GM18507 (cell line): Measurements from ENCODE around the gene LRP8.

Experiments
- DNase-seq: peaks from one replicate; pipeline ENCODE4 v3.0.0; 2011; ENCODE audit warnings: low read depth; ENCODE audit not compliant: insufficient read length; ENCODE audit errors: extremely low spot score
- FAIRE-seq: peaks from 2 replicates; lab custom pipeline; 2011; peaks lifted over from hg19 to GRCh38; lab: Jason Lieb, UNC

Gene LRP8

DNA sequence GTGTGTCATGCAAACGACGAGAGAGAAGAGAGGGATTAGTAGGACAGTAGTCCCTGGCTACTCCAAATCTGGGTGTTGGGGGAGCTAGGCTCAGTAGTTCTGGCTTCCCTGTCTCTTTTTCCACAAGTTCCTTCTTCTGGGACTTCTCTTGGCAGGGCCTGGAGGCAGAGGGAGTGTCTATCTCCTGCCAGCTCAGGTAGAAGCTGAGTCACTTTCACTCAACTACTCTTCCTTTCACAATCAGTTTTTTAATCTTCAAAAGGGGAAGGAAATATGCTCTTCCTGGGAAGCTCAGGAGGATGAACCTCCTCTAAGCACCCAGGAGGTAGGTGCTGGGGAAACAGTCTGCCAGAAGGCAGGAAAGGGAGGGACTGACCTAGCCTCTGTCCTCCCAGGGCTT is 54.3 kb downstream of the LRP8 start:
- no peak for DNase-seq
- no peak for FAIRE-seq

DNA sequence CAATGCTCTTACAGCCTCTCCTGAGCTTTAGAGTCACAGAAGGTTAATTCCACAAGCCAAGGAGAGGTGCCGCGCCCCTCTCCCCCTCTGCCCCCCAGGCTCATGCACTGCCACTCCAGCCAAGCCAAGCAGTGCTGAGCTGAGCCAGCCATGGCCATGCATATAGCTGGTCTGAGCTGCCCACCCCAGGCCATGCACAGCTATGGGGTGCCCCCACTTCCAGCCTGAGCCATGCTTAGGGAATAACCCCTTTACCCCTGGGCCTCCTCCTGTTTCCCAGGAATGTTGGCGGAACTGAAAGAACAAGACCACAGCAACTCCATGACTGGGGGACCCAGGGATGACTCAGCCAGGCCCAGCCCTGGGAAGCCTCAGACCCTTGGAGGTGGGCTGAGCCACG is 55.5 kb downstream of the LRP8 start:
- no peak for DNase-seq
- FAIRE-seq: no peak

DNA sequence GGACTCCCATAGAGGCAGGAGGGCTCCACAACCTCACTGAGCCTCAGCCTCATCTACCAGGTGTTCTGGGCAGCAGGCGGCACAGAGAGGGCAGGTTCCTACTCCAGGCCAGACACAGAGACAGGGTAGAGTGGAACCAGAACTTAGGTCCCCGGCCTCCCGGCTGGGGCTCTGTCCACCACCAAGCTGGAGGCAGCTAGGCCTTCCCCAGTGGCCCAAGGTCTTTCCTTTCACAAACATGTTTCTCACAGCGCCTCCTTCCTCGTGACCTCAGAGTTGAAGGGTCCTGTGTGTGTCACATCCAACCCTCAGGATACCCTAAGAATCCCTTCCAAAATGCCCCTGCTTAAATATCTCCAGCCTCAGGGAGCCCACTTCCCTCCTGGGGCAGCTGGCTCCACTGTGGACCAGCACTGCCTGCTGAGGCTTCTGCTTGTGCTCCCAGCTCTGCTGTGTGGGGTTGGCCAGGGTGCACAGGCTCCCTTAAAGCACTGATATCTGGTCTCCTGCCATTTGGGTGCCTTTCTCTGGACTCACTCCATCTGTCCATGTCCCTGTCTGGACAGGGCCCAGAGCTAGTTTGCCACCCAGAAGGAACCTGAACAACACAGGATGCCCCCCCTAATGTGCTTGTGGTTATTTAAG is 56.3 kb downstream of the LRP8 start:
- FAIRE-seq (no peak), DNase-seq (no peak)

DNA sequence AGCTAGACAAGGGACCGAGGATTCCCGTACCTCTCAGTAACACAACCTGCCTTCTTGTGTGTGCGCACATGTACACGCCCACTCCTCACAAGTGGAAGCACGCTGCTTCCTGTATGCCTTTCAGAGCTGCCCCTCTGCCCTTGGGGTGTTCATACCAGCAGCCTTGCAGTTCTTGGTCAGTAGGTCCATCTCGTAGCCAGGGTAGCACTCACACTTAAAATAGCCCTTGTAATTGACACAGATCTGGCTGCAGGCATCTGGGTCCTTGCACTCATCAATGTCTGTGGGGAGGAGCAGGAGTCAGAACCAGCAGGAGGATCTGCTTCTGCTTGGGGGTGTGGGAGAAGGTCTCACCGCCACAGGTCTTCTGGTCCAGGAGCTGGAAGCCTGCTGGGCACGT is 57.0 kb downstream of the LRP8 start:
- DNase-seq (no peak), FAIRE-seq (no peak)

DNA sequence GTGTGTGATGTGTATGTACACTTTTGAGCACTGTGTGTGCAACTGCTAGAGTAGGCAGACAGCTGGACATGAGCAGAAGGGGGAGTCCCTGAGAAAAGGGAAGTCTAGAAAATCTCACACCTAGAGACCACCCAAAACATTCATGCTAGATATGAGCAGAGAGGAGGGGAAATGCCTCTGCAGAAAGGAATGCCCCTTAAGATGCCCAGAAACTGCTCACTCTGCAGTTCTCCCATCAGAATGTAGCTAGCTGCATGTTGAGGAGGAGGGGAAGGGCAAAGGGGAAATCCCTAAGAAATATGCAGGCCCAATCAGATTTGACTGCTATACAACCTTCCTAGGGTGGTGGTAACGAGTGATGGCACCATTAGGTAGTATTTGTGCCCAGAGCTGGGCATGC is 57.8 kb downstream of the LRP8 start:
- DNase-seq (no peak), FAIRE-seq (no peak)

DNA sequence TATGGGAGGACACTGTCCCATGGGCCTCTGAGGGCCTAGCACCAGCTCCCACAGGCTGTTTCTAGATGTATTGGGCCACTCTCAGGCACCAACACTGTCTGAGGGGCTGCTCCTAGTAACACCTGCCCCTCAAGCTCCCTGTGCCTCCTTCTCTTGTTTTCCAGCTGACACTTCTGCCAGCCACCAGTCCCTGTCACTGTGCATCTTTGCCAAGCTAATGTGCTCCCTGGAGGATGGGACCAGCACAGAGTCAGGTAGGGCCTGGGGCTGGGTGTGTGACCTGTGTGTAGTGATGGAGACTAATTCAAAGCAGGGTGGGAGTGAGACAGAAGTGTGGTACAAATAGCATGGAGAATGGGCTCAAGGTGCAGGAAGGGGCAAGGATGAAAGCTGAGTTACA is 60.1 kb downstream of the LRP8 start:
- FAIRE-seq (no peak), DNase-seq (no peak)

DNA sequence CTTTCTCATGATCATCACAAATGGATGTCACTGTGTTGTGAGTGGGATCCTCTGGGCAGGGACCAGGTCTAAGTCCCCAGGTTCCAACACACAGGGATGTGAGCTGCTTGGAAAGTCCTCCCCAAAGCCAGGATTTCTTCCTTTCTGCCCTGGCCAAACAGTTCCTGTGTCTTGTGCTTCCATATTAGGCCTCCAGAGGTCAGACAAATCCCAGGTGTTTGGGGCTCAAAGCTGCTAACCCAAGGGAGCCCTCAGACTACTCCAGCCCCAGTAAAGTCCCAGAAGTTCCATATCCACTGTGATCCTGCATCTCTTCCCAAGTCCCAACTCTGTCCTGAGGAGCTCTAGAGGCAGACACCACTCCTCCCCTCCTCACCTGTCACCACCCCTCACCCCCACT is 61.8 kb downstream of the LRP8 start:
- FAIRE-seq: peak; percentile 35
- no peak for DNase-seq

DNA sequence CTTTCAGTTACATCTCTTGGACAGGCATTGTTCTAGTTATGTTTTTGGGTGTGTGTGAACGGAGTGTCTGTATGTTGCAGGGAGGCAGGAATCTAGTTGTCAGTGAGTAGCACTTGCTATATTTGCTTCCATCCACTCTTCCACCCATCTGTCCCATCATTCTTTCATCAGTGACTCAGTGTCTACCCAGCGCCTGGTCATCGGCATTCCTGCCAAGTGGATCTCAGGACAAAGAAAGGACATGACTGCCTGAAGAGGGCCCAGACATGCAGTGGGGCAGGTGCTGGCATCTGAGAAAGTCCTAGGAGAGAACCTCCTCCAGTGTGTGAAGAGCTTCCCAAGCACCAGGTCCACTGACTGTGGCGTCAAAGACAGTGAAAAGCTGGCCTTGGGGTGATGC is 62.3 kb downstream of the LRP8 start:
- FAIRE-seq (no peak), DNase-seq (no peak)

DNA sequence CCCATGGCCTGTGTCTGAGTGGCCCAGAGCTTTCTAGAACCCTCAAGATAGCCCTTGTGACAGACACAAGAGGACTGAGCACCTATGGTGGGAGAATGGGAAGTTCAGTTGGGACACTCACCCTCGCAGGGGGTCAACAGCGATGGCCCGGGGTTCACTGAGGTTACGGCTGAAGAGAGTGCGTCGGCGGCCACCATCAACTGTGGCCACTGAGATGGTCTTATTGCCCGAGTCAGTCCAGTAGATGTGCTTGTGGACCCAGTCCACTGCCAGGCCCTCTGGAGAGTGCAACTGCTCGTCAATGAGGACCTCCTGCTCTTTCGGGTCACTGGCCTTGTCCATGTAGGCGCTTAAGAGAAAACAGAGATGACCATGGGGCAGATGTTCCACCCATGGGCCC is 63.8 kb downstream of the LRP8 start:
- no peak for DNase-seq
- no peak for FAIRE-seq

DNA sequence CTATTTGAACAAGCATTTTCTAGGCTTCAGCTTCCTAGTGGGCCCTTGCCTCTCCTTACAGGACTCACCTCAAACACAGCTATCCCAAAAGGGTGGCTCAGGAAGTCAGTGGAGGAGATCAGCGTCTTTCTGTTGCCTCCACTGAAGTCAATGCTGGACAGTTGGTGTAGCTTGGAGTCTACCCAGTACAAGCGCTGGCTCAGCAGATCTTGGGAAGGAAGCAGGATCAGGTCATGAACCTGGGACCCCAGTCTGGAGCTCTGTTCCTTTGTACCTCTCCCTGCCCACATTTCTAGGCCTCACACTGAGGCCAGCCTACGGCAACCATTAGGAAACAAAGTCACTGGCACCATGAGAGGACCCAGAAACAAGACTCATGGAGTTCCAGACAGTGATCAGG is 65.9 kb downstream of the LRP8 start:
- DNase-seq: no peak
- FAIRE-seq: no peak

DNA sequence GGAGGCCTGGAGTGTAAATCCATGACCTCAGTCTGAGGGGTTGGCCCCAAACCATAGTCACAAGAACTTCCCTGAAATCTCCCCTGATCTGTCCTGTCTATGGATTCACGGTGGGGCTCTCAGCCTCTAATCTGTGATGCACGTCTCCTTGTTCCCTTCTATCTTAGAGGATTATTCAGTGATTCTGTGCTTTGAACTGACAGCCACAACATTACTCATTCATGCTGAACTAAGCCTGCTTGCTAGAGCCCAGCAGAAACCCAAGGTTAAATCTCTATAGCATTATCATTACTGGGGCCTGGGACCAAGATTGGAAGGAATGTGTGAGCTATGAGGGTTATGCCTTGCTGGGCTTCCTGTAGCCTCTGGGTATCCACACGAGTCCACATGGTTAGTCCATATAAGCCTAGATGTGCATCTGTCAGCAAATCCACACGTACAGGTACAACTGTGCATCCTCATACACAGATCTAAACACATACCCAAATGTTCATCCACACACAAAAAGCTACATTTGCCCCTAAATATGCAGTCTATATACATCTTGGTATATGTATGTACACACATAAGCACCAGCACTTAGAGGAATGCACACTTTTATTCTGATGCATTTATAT is 67.1 kb downstream of the LRP8 start:
- no peak for FAIRE-seq
- no peak for DNase-seq

DNA sequence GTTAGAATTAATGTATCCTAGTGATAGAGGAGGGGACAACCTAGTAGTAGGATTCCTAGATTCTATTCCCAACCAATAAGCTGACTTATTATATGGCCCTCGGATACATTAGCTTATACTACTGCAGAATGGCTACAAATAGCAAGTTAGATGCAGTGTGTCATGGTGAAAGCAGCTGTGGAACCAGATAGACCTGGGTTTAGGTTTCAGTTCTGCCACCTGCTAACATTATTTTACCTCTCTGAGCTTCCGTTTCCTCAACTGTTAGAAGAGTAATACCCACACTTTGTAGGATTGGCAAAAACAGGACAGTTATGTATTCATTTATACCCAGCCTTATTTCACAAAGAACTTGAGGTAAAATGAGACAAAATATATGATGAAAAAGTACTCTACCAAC is 67.9 kb downstream of the LRP8 start:
- DNase-seq (no peak), FAIRE-seq (peak; percentile 64)

DNA sequence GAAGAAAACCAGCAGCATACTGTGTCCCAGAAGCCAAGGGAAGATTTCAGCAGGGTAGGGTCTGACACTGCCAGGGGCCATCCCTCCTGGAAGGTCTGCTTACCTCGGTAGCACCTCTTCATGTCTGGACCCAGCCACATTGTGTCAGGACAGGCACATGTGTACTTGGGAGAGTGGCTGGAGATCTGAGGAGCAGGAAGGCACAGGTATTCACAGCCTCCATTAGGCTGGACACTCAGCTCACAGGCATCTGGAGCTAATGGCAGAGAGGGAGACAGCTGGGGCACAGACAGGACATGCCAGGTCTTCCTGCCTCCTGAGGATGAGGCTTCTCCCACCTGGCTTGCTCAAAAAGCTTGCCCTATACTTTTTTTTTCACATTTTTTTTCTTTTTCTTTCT is 69.7 kb downstream of the LRP8 start:
- FAIRE-seq (no peak), DNase-seq (no peak)

DNA sequence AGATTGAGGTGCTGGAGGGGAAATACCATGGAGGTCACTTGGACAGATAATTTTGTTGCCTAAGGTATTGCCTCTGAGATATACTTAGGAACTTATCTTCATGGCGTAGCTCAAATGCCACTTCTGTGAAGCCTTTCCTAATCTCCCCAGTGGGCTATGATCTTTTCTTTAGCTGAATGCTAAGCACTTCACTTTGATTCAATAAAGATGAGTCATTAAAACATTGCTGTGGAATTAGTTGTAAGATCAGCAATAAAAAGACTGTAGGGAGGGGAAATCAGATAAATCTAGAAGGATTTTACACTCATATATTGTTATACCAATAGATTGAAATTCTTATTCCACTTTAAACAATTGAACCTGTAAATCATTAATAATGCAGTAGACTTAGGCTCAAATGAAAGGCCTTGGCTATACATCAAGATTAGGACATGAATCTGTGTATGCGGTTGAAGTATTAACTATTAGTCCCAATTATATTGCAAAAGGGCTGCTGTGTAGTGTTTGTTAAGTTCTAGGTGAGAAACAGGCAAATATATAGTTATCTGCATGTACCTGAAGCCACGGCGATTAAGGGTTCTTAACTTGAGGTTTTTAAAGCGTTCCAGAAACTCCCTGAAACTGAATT is 70.3 kb downstream of the LRP8 start:
- no peak for DNase-seq
- FAIRE-seq: no peak

DNA sequence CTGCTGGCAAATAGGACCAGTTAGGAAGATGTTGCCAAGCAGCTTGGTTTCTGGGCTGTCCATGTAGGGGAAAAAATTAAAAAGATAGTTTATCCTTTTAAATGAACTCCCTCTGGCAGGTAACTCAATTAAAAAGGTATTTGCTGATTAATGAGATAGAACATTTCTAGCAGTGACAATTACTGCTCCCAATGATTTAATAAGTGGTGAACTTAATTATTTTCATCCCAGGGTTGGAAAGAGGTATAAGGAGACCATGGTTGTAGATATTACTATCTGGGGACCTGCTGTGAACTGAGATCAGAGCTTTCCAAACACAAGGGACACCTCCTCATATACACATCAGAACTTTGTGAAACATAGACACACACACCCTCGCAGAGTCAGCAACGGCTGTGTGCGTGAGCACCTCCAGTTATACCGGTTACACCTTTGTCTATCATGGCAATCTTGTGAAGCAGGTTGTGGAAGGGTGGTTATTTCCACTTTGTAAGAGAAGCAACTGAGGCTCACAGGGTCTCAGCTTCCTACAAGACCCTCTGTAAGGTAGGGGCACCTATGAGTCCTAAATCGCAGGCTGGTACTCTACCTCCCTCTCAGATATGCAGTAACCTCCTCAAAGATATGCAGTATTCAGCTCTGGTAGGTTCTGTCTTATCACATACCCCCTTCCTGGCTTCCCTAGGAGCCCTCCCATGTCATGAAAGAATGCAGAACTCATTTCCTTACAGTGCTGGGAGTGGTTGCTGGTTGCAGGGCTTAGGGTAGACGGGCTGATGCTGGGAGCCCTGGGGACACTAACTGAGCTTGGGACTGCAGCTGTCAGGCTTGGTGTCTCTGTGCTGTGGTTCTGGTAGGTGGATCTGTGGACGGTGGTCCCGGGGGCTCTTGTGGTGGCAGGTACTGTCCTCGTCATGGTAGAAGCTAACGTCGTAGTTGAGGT is 71.1 kb downstream of the LRP8 start:
- no peak for FAIRE-seq
- no peak for DNase-seq

DNA sequence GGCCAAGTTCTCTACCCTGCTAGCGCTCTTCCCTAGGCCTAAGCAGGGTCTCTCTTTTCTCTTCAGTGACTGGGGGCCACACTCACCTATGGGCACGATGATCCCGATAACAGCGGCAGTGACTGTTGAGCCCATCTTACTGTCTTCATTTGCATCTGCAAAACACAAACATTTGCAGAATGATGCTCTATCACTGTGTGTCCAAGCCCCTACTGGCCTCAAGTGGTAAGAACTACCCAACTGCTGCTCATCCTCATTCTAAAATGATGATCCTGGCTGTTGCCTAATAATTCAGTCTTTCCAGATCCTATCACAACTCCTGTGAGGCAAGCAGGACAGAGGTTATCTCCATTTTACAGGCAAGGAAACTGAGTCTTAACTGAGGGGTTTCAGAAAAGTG is 72.8 kb downstream of the LRP8 start:
- FAIRE-seq: no peak
- no peak for DNase-seq

DNA sequence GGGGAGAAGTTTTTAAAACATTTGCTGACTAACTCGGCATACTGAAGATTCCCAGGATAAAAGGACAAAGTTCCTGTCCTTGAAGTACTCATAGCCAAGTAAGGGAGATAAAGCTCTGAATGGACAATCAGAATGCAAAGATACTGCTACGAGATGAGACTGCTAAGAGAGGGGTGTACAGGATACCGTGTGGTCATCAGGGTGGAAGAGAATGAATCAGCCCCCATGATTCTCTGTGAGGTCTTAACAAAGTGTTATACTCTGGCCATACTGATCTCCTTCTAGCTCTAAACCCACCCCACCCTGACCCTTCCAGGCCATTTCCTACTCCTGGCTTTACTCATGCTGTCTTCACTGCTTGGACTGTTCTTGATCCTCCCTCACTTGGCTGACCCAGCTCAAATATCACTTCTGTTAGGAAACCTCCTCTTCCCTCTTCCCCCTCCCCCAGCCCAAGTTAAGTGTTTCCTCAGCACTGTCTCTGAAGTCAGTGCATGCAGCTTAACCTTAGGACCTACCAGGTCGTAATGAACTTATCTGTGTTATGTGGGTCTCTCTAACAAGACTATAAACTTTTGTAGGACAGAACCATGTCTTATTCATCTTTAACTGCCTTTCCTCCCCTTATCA is 73.7 kb downstream of the LRP8 start:
- DNase-seq: no peak
- FAIRE-seq: no peak

DNA sequence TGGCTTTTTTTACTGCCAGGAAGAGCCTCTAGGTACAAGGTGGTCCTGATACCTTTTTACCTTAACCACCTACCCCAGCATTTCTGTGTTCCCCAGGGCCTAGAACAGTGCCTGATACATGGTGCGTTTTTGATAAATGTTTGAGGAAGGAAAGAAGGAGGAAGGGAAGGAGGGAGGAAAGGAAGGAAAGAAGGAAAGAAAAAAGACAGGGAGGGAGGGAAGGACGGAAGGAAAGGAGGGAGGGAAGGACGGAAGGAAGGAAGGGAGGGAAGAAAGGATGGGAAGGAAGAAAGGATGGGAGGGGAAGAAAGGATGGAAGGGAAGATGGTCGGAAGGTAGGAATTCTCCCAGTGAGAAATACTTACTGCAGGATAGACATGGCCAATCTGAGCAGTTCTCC is 77.5 kb downstream of the LRP8 start:
- no peak for FAIRE-seq
- DNase-seq: no peak

DNA sequence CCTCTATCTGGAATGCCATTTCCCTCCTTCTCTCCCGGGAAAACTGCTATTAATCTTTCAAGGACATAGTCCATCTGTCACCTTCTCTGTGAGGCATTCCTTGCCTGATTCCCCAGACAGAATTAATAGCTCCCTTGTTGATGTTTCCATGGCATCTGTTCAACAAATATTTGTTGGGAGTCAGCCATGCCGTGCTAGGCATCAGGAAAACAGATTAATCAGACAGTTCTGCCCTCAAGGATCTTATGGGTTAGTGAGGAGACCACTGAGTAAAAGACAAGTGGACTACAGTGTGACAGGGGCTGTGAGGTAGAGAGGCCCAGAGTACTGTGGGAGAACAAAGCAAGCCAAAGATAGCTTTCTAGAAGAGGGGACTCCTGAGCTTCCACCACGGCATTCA is 78.2 kb downstream of the LRP8 start:
- FAIRE-seq (no peak), DNase-seq (no peak)
